CD14-positive monocyte (primary cell): ENCODE data around the gene PPCS. TPM values are rescaled to one million over a fixed set of nuclear protein-coding genes. Genes with fewer than 3 reads are reported as not detected.

Experiments used
- DNase-seq, 3 donors: peaks; one replicate each; pipeline ENCODE4 v3.0.0-alpha.2; 2011 to 2022
- H2AFZ ChIP-seq: 2 replicates; pipeline ENCODE4 v1.6.0; 2012; ENCODE audit warnings: mild to moderate bottlenecking, low read depth, low read length, inconsistent platforms; ENCODE audit not compliant: insufficient read depth, poor library complexity, severe bottlenecking
- H3K27ac ChIP-seq, 2 donors: 1 replicate in 1 of 2; 2 replicates in 1 of 2; pipeline ENCODE4 v1.5.1; 2012 to 2013; ENCODE audit warnings: low read length in 2 of 2, control low read depth in 1 of 2, inconsistent platforms in 1 of 2, low read depth in 1 of 2, mild to moderate bottlenecking in 1 of 2
- H3K27me3 ChIP-seq, 2 donors: one replicate each; pipeline versions ENCODE4 v1.6.0 to v1.6.1; 2011 to 2013; ENCODE audit warnings: low read length in 2 of 2; ENCODE audit not compliant: control insufficient read depth in 2 of 2, insufficient read depth in 2 of 2
- H3K36me3 ChIP-seq, 2 donors: replicated peaks in 1 of 2; 1 replicate in 1 of 2; 2 replicates in 1 of 2; pipeline versions ENCODE4 v1.5.1 to v1.6.1; 2012 to 2013; ENCODE audit warnings: low read length in 2 of 2, control low read depth in 1 of 2, inconsistent platforms in 1 of 2, mild to moderate bottlenecking in 1 of 2; ENCODE audit not compliant: insufficient read depth in 2 of 2, control insufficient read depth in 1 of 2
- H3K4me1 ChIP-seq, 2 donors: 1 replicate in 1 of 2; 2 replicates in 1 of 2; pipeline versions ENCODE4 v1.5.1 to v1.6.1; 2012 to 2013; ENCODE audit warnings: low read length in 2 of 2, control low read depth in 1 of 2, inconsistent platforms in 1 of 2, mild to moderate bottlenecking in 1 of 2, moderate library complexity in 1 of 2; ENCODE audit not compliant: insufficient read depth in 2 of 2, control insufficient read depth in 1 of 2
- H3K4me2 ChIP-seq: replicated peaks from 2 replicates; pipeline ENCODE3; 2012; ENCODE audit warnings: low read length, moderate library complexity, mild to moderate bottlenecking; ENCODE audit not compliant: poor library complexity, severe bottlenecking; ENCODE audit errors: extremely low read depth
- H3K4me3 ChIP-seq, 3 experiments: fragments of 200-600 bp in 1 of 3; sonication (generic) in 1 of 3; replicated peaks in 1 of 3; 1 replicate in 2 of 3; 2 replicates in 1 of 3; pipeline ENCODE4 v1.5.1; 2011 to 2013; ENCODE audit warnings: low read length in 3 of 3, mild to moderate bottlenecking in 3 of 3, control low read depth in 2 of 3, low read depth in 2 of 3, inconsistent platforms in 1 of 3, moderate library complexity in 1 of 3
- H3K79me2 ChIP-seq: 2 replicates; pipeline ENCODE4 v1.6.0; 2012; ENCODE audit warnings: mild to moderate bottlenecking, control low read depth, inconsistent platforms, low read length, moderate library complexity; ENCODE audit not compliant: insufficient read depth
- H3K9ac ChIP-seq: 2 replicates; pipeline ENCODE4 v1.6.0; 2017; ENCODE audit warnings: low read length, mild to moderate bottlenecking; ENCODE audit not compliant: insufficient read depth, poor library complexity, severe bottlenecking
- H3K9me3 ChIP-seq, 2 donors: replicated peaks in 1 of 2; 1 replicate in 1 of 2; 2 replicates in 1 of 2; pipeline versions ENCODE4 v1.5.1 to v1.6.1; 2012 to 2013; ENCODE audit warnings: low read length in 2 of 2, control low read depth in 1 of 2; ENCODE audit not compliant: control insufficient read depth in 1 of 2, insufficient read depth in 1 of 2
- H4K20me1 ChIP-seq: 2 replicates; pipeline ENCODE4 v1.6.0; 2012; ENCODE audit warnings: mild to moderate bottlenecking, low read length, control low read depth, moderate library complexity; ENCODE audit not compliant: insufficient read depth
- H3K27ac Mint-ChIP-seq, 7 donors: one replicate each; pipeline ENCODE4 v1.8.0; 2020; ENCODE audit warnings: mild to moderate bottlenecking in 7 of 7, mixed read lengths in 7 of 7, moderate library complexity in 6 of 7, inconsistent platforms in 2 of 7
- H3K27me3 Mint-ChIP-seq, 3 donors: one replicate each; pipeline ENCODE4 v1.8.0; 2021 to 2022; ENCODE audit warnings: low read depth in 3 of 3, mild to moderate bottlenecking in 3 of 3, mixed read lengths in 3 of 3, moderate library complexity in 3 of 3, inconsistent platforms in 1 of 3
- H3K36me3 Mint-ChIP-seq, 2 donors: one replicate each; pipeline ENCODE4 v1.8.0; 2020; ENCODE audit warnings: mixed read lengths in 2 of 2, inconsistent platforms in 1 of 2, mild to moderate bottlenecking in 1 of 2
- H3K4me1 Mint-ChIP-seq: one replicate; pipeline ENCODE4 v1.8.0; 2020; ENCODE audit warnings: mild to moderate bottlenecking, mixed read lengths
- H3K4me3 Mint-ChIP-seq, 2 donors: one replicate each; pipeline ENCODE4 v1.8.0; 2020; ENCODE audit warnings: mild to moderate bottlenecking in 2 of 2, mixed read lengths in 2 of 2, moderate library complexity in 1 of 2
- H3K9me3 Mint-ChIP-seq, 7 donors: one replicate each; pipeline ENCODE4 v1.8.0; 2020 to 2022; ENCODE audit warnings: mixed read lengths in 7 of 7, mild to moderate bottlenecking in 6 of 7, moderate library complexity in 6 of 7, inconsistent platforms in 2 of 7
- CTCF ChIP-seq: fragments of 200-600 bp; IDR thresholded peaks from one replicate; pipeline ENCODE4 v1.8.0; 2022; ENCODE audit warnings: antibody characterized with exemption, mild to moderate bottlenecking
- WGBS: methylation state at CpG from one replicate; pipeline ENCODE4 v1.1.5; 2013; ENCODE audit warnings: missing lambda C conversion rate; ENCODE audit not compliant: insufficient coverage; 5-methylcytosine and 5-hydroxymethylcytosine counted together
- intact Hi-C, 2 donors: fragments of 100-400 bp; cut with micrococcal nuclease; formaldehyde crosslinking; loops; one replicate each; pipeline versions ENCODE4 v1.15.0 to v1.15.1; 2023
- polyA plus RNA-seq, 3 donors: library from polyadenylated mRNA; depleted of rRNA in 1 of 3; unstranded in 2 of 3; stranded (reverse) in 1 of 3; fragments of 300-500 nt in 2 of 3; fragments of >200 nt in 1 of 3; fragmentation: Illumina TruSeq in 2 of 3; gene quantifications; 1 replicate in 2 of 3; 2 replicates in 1 of 3; pipeline ENCODE4 v1.2.3, GENCODE V29; 2012 to 2021

Gene PPCS
- polyA plus RNA-seq, 3 donors = 43.2 to 182 (median 176) TPM

- Mint-ChIP-seq H3K4me3 (no peak overlapping the region), H3K9me3 (no peaks in the 10 kb centered on the region), H3K4me1 (peaks cover 5% of the 10 kb centered on the region), H3K27me3 (no peaks in the 10 kb centered on the region), H3K36me3 (peaks cover 13 to 16% of the 10 kb centered on the region in 2 donors), H3K27ac (no peak overlapping the region)
- Histone ChIP-seq H4K20me1 (no peaks in the 10 kb centered on the region), H3K4me1 (peaks cover 0 to 4% of the 10 kb centered on the region in 2 donors), H3K4me3 (no peak overlapping the region), H3K9me3 (no peaks in the 10 kb centered on the region), H3K79me2 (no peaks in the 10 kb centered on the region), H3K27me3 (no peaks in the 10 kb centered on the region), H3K9ac (no peak overlapping the region), H3K27ac (no peak overlapping the region), H3K4me2 (no peak overlapping the region), H2AFZ (no peak overlapping the region), H3K36me3 (no peaks in the 10 kb centered on the region)
- TF ChIP-seq CTCF = no peak
- no peak for DNase-seq
- 100% methylated on average over 1 of the region's 1 CpG for WGBS
- intact Hi-C loops = no loop called here
These were observed 24.6 kb downstream of the PPCS start for GRCh38 chr1:42480921-42481320.

- intact Hi-C loops = no loop called here
- H3K9me3 Mint-ChIP-seq = no peaks in the 10 kb centered on the region
- Histone ChIP-seq H3K9ac (no peak overlapping the region), H3K4me3 (no peak overlapping the region), H3K4me2 (no peak overlapping the region), H3K27me3 (no peaks in the 10 kb centered on the region), H3K27ac (no peak overlapping the region), H3K9me3 (no peaks in the 10 kb centered on the region), H2AFZ (no peak overlapping the region), H3K36me3 (no peaks in the 10 kb centered on the region), H4K20me1 (no peaks in the 10 kb centered on the region), H3K4me1 (peaks cover 0 to 4% of the 10 kb centered on the region in 2 donors), H3K79me2 (no peaks in the 10 kb centered on the region)
- H3K27ac Mint-ChIP-seq = no peak overlapping the region
- no peak for TF ChIP-seq CTCF
- peaks cover 5% of the 10 kb centered on the region for H3K4me1 Mint-ChIP-seq
- peaks cover 13 to 20% of the 10 kb centered on the region in 2 donors for H3K36me3 Mint-ChIP-seq
- no peaks in the 10 kb centered on the region for H3K27me3 Mint-ChIP-seq
- no CpG with 5 or more reads among the region's 2 CpGs for WGBS
- H3K4me3 Mint-ChIP-seq = no peak overlapping the region
- no peak for DNase-seq
These were observed 26.4 kb downstream of the PPCS start for GRCh38 chr1:42482635-42483153.
